ENCODE results near the gene GRIK4. TPM values are rescaled to one million over a fixed set of nuclear protein-coding genes. Genes with fewer than 3 reads are reported as not detected.
A peak's percentile ranks its signal among the peaks of the same experiment; 100 is the strongest.

The GRIK4 gene
- total RNA-seq, 1 donor from 2014 or later = not detected

- H3K27ac Mint-ChIP-seq = peak overlapping the region; percentile 70
- TF ChIP-seq, protein P1, sequence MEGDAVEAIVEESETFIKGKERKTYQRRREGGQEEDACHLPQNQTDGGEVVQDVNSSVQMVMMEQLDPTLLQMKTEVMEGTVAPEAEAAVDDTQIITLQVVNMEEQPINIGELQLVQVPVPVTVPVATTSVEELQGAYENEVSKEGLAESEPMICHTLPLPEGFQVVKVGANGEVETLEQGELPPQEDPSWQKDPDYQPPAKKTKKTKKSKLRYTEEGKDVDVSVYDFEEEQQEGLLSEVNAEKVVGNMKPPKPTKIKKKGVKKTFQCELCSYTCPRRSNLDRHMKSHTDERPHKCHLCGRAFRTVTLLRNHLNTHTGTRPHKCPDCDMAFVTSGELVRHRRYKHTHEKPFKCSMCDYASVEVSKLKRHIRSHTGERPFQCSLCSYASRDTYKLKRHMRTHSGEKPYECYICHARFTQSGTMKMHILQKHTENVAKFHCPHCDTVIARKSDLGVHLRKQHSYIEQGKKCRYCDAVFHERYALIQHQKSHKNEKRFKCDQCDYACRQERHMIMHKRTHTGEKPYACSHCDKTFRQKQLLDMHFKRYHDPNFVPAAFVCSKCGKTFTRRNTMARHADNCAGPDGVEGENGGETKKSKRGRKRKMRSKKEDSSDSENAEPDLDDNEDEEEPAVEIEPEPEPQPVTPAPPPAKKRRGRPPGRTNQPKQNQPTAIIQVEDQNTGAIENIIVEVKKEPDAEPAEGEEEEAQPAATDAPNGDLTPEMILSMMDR (IDR thresholded peaks at IDR 0.05; ENCODE audit: unreplicated experiment) = no peak
- H3K4me1 Mint-ChIP-seq (ENCODE audit: low read depth) = peaks cover 16% of the 10 kb centered on the region
- H3K4me3 Mint-ChIP-seq (ENCODE audit: low read depth) = no peak overlapping the region
- no peaks in the 10 kb centered on the region for H3K9me3 Mint-ChIP-seq (ENCODE audit: low read depth)
- no peak for DNase-seq (ENCODE audit: low spot score, unreplicated experiment)
- no peaks in the 10 kb centered on the region for H3K36me3 Mint-ChIP-seq (ENCODE audit: insufficient read depth)
- H3K27me3 Mint-ChIP-seq = peaks cover 78% of the 10 kb centered on the region
These were observed 5.2 kb downstream of the GRIK4 start for GRCh38 chr11:120516461-120517389.

DNA sequence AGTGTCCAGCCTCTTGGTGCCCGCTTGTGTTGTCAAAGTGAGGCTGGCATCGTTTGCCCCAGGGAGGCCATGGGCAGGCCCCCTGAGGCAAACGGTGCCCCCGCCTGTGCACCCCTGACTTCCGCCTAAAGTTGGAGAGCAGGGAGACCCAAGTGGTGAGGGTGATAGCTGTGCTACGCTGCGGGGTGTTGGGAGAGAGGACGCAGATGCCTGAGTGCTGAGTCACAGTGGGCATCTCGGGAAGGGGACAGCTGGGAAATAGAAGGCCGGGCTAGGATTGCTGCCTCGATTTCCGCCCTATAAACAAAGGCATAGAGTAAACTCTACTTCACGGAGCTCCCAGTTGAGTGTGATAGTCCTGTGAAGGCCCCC, 5.8 kb downstream of the GRIK4 start:
- Mint-ChIP-seq H3K4me3 (ENCODE audit: low read depth) (no peak overlapping the region), H3K4me1 (ENCODE audit: low read depth) (peaks cover 16% of the 10 kb centered on the region), H3K27ac (peak overlapping the region; percentile 70), H3K9me3 (ENCODE audit: low read depth) (no peaks in the 10 kb centered on the region), H3K36me3 (ENCODE audit: insufficient read depth) (no peaks in the 10 kb centered on the region), H3K27me3 (peaks cover 82% of the 10 kb centered on the region)
- no peak for DNase-seq (ENCODE audit: low spot score, unreplicated experiment)
- TF ChIP-seq, protein P1 (IDR thresholded peaks at IDR 0.05; ENCODE audit: unreplicated experiment) = no peak

- TF ChIP-seq, protein P1 (IDR thresholded peaks at IDR 0.05; ENCODE audit: unreplicated experiment) = no peak
- no peak for DNase-seq (ENCODE audit: low spot score, unreplicated experiment)
- no peaks in the 10 kb centered on the region for H3K9me3 Mint-ChIP-seq (ENCODE audit: low read depth)
- H3K27me3 Mint-ChIP-seq = peaks cover 82% of the 10 kb centered on the region
- H3K27ac Mint-ChIP-seq = peak overlapping the region; percentile 70
- H3K4me3 Mint-ChIP-seq (ENCODE audit: low read depth) = peak overlapping the region; percentile 2
- H3K4me1 Mint-ChIP-seq (ENCODE audit: low read depth) = peaks cover 16% of the 10 kb centered on the region
- no peaks in the 10 kb centered on the region for H3K36me3 Mint-ChIP-seq (ENCODE audit: insufficient read depth)
These were observed 6.3 kb downstream of the GRIK4 start for GRCh38 chr11:120517801-120518291.

DNA sequence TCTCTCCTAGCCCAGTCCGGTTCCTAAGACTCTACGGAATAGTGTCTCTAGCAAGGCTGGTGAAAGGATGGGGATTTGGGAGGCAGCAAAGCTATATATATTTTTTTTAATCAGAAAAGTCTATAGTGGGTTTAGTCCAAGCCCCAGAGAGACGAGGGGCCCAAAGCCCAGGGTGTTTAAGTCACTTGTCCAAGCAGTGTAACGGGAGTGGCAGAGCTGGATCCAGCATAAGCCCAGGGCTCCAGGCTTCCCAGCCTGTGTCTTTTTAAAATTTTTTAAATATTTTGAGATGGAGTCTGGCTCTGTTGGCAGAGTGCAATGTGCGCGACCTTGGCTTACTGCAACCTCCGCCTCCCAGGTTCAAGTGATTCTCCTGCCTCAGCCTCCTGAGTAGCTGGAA, 6.8 kb downstream of the GRIK4 start:
- TF ChIP-seq, protein P1 (IDR thresholded peaks at IDR 0.05; ENCODE audit: unreplicated experiment) = no peak
- H3K4me3 Mint-ChIP-seq (ENCODE audit: low read depth) = no peak overlapping the region
- peaks cover 20% of the 10 kb centered on the region for H3K4me1 Mint-ChIP-seq (ENCODE audit: low read depth)
- H3K36me3 Mint-ChIP-seq (ENCODE audit: insufficient read depth) = no peaks in the 10 kb centered on the region
- no peaks in the 10 kb centered on the region for H3K9me3 Mint-ChIP-seq (ENCODE audit: low read depth)
- no peak overlapping the region for H3K27ac Mint-ChIP-seq
- peaks cover 82% of the 10 kb centered on the region for H3K27me3 Mint-ChIP-seq
- no peak for DNase-seq (ENCODE audit: low spot score, unreplicated experiment)

DNA sequence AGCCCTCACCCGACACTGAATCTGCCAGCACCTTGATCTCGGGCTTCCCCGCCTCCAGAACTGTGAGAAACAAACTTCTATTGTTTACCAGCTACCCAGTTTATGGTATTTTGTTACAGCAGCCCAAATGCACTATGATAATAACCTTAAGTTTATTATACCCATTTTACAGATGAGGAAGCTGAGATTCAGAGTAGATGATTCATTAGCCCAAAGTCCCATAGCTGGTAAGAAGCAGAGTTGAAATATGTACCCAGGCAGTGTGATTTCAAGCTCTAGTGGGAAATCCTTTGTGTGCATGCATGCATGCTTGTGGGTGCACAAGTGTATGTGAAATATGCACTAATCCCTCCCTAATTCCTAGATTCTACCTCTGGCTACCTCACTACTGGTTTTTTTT, 7.9 kb downstream of the GRIK4 start:
- H3K9me3 Mint-ChIP-seq (ENCODE audit: low read depth) = no peaks in the 10 kb centered on the region
- H3K4me1 Mint-ChIP-seq (ENCODE audit: low read depth) = peaks cover 21% of the 10 kb centered on the region
- peaks cover 80% of the 10 kb centered on the region for H3K27me3 Mint-ChIP-seq
- H3K36me3 Mint-ChIP-seq (ENCODE audit: insufficient read depth) = no peaks in the 10 kb centered on the region
- TF ChIP-seq, protein P1 (IDR thresholded peaks at IDR 0.05; ENCODE audit: unreplicated experiment) = no peak
- no peak overlapping the region for H3K4me3 Mint-ChIP-seq (ENCODE audit: low read depth)
- H3K27ac Mint-ChIP-seq = no peak overlapping the region
- DNase-seq (ENCODE audit: low spot score, unreplicated experiment) = no peak
